ENCODE results near the gene KPNA1.

- peak in 1 of 6 experiments; percentile 4 for TF ChIP-seq CTCF (IDR thresholded peaks at IDR 0.05)
- peak in 3 of 4 donors; percentile 93 to 99 (median 96) for TF ChIP-seq POLR2A (IDR thresholded peaks at IDR 0.05)
Measured at GRCh38 chr3:122514123-122515019, at the start of gene KPNA1.

Data from esophagus squamous epithelium (tissue), 4 donors.